Measurements from ENCODE around the gene PCYT2.
"Not testable (repeated sequence)": the region's sequence is repeated elsewhere in the genome, so short reads cannot be mapped to it uniquely, and the experiment has no call there.

The PCYT2 gene

GRCh38 chr17:81927152-81927652 is 16.0 kb upstream of the PCYT2 start:
- DNase-seq, result no peak

GRCh38 chr17:81926451-81927151 is 15.4 kb upstream of the PCYT2 start:
- DNase-seq, result peak; percentile 74

DNA sequence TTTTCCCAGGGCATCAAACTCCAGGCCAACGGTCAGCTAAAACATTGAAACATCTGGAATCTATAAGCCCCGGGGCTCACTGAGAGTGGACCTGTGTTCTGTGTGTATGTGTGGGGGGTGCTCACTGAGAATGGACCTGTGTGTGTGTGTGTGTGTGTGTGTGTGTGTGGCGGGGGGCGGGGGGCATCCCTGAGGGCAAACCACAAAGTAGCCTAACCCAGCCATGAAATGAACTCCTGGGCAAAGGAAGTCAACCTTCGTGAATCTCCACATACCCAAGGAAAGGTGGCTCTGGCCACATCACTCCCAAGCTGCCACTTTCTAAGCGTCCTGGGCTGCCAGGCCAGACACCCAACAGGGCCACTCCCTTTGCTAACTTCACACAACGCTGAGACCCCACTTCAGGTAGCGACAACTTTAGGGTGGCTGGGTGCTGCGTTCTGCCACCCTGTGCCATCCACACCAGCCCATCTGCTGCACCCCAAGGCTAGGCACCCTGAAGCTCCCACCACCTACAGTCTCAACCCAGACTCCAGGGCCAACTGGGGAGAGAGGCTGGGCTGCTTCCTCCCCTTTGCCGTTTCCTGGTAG is 14.8 kb upstream of the PCYT2 start:
- DNase-seq, result no peak

GRCh38 chr17:81924557-81925532 is 13.6 kb upstream of the PCYT2 start:
- peak; percentile 44 for DNase-seq

- DNase-seq, result no peak
Observed at GRCh38 chr17:81923302-81924260, 12.4 kb upstream of the PCYT2 start.

DNA sequence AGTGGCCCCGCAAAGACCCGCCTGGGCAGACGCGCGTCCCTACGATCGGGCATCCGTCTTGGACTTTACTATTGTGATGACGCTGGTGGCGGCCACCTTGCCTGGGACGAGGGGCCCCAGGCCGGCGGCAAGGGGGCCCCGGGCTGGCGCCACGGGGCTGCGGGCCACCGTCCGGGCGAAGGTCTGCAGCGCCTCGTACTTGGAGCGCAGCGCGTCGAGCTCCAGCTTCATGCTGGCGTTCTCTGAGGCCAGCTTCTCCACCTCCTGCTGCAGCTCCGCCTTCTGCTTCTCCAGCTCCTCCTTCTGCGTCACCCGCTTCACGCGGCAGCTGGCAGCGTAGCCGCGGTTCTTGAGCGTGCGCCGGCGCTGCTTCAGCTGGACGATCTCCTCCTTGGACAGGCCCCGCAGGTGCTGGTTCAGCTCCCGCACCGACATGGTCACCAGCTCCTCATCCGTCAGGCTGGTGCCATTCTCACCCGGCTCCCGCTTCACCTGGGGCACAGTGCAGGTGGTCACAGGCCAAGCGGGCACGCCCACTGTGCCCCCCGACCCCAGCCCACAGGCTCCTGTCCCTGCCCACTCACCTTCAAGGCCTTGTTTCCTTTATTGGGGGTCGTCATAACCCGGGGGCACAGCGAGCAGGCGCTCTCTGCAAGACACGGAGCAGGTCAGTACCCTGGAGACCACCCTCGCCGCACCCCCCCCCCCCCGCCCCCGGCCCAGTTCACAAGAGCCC is 11.5 kb upstream of the PCYT2 start:
- no peak for DNase-seq

DNA sequence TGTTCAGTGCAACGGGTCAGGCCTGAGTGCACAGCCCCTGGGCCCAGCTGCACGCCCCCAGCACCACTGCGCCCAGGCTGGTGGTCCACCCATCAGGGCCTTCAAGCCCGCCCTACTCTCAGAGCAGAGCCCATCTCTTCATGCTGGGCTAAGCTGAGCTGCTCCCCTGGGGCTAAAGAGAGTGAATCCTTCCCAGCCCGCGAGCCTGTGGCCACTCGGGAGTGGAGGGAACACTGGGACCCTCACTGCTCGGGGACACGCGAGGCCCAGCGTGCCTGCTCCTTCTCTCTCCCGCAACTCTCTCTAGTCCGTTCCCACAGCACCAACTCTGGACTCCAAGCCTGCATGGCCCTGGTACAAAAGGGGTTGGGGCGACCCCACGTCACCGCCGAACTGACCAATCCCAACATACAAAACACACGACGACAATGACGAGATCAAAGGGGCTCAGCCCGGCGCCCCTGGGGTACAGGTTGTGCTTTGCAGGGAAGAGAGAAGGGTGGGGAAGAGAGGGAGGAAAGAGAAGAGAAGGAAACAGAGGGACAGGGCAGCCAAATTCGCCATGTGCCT is 10.9 kb upstream of the PCYT2 start:
- no peak for DNase-seq

GRCh38 chr17:81921537-81921862 is 10.3 kb upstream of the PCYT2 start:
- DNase-seq, result no peak

DNA sequence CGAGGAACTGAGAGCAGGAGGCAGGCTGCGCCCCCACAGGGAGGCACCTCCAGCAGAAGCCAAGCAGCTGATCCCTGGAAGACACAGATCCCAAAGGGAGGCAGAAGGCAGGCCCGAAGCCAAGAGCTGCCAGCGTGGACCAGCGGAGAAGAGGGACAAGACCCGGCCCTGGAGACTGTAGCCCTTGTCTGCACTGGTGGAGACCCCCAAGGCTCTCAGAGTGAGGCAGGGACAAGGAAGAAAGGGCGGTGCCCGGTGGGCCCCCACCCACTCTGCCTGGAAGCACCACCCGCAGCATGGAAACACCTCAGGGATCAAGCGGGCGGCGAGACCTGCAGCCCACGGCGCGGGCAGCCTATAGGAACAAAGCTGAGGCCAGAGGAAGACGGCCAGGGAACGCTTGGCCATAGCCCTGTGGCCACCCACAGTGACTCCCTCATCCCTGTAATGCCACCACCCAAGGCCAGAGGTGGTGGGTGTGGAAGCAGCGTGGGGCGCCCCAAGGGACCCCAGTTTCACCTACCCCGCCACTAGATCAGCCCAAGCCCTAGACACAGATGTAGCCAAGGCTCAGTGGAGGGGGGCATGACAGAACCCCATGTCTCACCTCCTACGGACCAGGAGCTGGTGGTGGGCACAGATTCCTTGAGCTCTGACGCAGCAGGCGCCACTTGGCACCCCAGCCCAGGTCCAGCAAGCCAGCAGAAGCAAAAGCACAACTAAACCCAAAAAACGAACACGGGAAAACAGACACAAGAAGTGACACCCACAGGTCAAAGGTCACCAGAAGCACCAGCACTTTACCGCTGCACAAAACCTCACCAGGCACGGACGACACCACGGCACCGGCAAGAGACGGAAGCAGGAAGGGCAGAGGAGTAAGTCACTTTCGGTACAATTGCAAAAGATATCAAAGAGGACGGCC is 9.7 kb upstream of the PCYT2 start:
- DNase-seq, result no peak

DNA sequence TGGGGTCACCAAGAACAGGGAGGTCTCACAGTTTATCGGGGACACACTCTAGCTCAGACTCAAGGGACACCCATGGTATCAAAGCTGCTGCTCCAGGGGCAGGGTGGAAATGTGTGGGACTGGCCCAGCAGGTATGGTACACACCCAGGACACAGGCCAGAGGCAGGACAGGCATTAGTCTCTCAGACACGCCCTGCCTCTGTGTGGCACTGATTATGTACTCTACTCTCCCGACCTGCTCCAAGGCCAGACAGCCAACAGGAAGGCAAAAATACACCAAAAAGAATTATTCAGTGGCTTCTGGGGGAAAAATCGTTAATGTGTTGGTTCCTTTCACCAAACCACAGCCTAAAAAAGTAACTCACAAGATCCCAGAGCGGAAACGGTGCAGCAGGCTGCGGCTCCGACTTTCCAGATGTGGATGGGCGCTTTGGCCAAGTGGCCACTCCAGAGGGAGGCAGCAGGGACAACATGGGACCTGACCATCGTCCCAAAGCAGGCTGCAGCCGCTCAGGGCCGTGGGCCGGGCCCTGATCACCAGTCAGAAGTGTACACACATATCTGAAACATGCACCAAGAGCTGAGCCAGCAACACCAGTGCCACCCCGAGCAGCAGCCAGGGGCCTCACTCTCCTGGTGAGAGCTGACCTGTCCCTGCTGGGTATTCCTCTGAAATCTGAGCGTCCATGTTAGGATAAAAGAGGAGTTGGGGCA is 7.8 kb upstream of the PCYT2 start:
- DNase-seq, result no peak

- not testable (repeated sequence) for DNase-seq
Observed at GRCh38 chr17:81918333-81918669, 7.1 kb upstream of the PCYT2 start.

DNA sequence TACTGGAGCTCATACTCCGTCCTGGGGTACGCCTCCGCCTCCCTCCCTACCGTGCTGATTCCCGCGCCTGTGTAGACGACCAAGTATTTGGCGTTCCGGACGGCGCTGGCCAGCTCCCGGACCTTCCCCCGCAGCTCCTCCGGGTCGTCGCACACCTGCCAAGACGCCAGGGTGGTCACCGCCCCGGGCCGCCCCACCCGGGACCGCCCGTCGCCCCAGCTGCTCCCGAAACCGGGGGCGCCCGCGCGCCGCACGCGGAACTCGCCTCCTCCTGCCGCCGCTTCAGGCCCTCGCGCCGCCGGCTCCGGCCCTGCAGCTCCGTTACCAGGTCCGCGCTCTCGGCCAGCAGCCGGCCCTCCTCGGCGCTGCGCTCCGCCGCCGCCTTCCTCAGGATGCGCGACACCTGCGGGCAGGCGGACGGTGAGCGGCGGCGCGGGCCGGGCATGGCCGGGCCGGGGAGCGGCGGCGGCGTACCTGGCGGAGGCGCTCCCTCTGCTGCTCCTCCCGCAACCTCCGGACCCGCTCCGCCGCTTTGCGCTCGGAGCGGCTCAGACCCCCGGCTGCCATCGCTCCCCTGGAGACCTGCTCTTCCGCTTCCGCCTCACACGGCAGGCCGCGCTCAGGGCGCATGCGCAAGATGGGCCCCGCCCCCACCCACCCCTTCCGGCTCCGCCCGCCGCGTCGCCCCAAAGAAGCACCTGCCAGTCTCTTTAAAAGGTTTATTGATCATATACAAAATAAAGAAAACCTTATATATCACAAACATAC is 6.5 kb upstream of the PCYT2 start, which contains the start of gene SIRT7:
Gene SIRT7, minus strand, starts transcription at position 612 of the 768 bp plus-strand sequence. Its CDS starts 45 bp downstream, at position 567.
- DNase-seq, result peak; percentile 90

DNA sequence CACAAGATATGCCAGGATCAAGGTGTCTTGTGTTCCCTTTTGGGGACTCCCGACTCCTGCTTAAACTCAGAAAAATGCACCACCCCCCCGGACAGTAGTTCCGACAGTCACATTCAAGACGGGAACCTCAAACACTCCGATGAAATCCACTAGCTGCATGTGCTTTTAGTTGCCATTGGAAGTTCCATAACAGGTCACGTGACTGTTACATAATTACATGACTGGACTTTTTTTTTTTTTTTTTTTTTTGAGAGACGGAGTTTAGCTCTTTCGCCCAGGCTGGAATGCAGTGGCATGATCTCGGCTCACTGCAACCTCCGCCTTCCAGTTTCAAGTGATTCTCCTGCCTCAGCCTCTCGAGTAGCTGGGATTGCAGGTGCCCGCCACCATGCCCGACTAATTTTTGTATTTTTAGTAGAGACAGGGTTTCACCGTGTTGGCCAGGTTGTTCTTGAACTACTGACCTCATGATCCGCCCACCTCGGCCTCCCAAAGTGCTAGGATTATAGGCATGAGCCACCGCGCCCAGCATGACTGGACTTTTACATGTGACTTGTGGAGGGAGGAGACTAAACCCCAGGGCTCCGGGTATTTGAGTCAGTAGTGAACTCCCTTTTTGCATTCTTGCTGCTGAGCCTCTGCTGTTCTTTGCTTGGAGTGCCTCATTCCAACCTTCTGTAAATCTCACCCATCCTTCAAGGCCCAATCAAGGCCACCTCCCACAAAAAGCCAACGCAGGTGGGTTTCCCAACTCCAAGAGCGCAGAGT is 5.2 kb upstream of the PCYT2 start:
- no peak for DNase-seq

DNA sequence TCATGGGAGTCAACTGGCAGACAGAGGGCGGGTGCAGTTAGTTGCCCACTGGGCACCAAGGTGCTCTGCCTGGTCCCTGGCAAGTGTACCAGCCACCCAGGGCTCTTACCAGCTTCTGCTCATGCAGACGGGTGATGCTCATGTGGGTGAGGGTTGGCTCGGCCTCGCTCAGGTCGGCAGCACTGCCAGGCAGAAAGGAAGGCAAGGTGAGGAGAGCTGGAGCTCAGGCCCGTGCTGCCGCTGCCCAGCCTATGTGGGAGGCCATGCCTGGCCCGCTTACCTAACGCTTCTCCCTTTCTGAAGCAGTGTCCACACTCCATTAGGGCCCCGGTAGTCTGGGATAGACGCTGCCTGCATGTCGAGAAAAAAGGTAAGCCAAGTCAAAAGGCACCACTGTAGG is 4.1 kb upstream of the PCYT2 start:
- no peak for DNase-seq

DNA sequence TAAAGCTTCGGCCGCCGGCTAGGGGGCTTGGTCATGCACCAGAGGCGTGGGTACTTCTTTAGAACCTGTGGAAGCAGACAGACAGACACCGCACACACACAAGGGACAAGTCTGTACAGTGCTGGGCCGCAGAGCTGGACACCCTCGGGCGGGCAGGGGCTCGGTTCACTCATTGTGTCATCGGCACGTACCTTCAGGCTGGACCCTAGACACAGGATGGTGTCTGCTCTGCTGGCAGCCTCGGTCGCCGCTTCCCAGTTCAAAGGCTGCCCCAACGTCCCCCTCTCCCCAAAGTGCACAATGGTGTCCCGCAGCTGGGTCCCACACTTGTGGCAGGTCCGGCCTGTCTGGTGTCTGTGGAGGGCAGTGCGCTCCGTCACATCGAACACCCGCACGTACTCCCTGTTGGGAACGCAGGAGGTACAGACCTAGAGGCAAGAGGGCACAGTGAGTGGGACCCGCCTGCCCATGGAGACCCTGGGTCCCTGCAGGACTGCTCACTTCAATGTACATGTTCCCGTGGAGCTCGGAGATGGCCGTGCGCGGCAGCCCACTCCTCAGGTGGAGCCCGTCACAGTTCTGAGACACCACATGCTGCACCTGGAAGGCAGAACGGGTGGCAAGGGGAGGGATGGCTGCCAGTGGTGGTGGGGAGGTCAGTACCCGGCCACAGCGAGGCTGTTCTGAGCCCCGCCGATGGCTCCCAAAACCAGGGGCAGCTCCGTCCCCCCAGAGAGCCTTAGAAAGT is 3.1 kb upstream of the PCYT2 start:
- no peak for DNase-seq

DNA sequence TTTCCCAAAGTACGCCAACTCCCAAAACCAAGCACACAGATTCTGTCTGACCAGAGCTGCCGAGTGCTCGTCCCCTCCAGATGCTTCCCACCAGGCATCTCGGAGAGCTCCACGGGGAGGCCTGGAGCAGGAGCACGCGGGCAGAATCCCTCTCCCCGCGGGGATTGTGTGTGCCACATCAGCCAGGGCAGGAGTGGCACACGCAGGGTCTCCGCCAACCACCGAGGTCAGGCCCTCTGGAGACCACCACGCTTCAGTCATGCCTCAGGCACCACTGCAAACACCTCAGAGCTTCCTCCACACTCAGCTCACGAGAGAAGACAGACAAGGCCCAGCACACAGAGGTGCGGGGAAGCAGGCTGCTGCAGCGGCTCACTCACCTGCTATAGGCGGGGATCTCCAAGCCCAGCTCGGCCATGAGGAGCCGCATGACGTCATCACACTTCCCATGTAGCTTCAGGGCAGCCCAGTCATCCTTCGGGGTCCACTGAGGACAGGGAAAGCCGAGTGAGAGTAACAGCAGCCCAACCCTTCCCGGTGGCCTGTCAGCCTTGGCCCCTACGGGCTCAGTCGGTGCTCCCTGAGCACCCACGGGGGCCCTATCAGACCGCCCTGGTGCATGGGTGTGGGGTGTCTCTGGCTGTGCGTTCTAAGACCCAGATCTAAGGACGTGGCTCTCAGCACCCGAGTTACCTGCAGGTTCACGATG is 2.3 kb upstream of the PCYT2 start:
- no peak for DNase-seq
